HCT116 (cell line): Measurements from ENCODE around the gene AVP. TPM values are rescaled to one million over a fixed set of nuclear protein-coding genes. Genes with fewer than 3 reads are reported as not detected.

Experiments
- ATAC-seq: fragments of 200-7000 bp; cut with Tn5 transposase; 2 replicates; pipeline ENCODE4 v1.9.1; 2020; ENCODE audit warnings: mild to moderate bottlenecking, moderate library complexity
- BruUV-seq: library from RNA; stranded (reverse); fragments of 400-500 nt; replicated peaks from 2 replicates; lab custom pipeline; 2021; lab: Mats Ljungman, UMichigan
- CTCF ChIA-PET: fragments of 300-600 bp; sonication (Branson Sonifier 250); formaldehyde crosslinking; loops from one replicate; lab custom pipeline; 2021; ENCODE audit warnings: antibody characterized with exemption; lab: Charles Lee
- POLR2A ChIA-PET: fragments of 300-600, 350-600 bp; sonication (Branson Sonifier 250); formaldehyde crosslinking; loops from one replicate; lab custom pipeline; 2021; ENCODE audit warnings: antibody characterized with exemption; lab: Charles Lee
- RAD21 ChIA-PET, 2 experiments: fragments of 300-600 bp; sonication (Branson Sonifier 250); formaldehyde crosslinking; loops; one replicate each; lab custom pipeline; 2023; ENCODE audit warnings: low total read pairs in 2 of 2; ENCODE audit not compliant: uncharacterized antibody in 2 of 2, unreplicated experiment in 2 of 2, low non-redundant PET in 1 of 2; lab: Charles Lee
- DNase-seq: peaks from one replicate; pipeline ENCODE4 v3.0.0-alpha.2; 2010; ENCODE audit warnings: low read depth, low spot score
- H2AFZ ChIP-seq: fragments of 200-600 bp; shearing (Covaris generic), sonication (generic); 2 replicates; pipeline ENCODE4 v1.6.1; 2017; ENCODE audit warnings: low read depth, mixed run types, mixed read lengths, antibody characterized with exemption, low read length; ENCODE audit not compliant: poor library complexity, severe bottlenecking
- H3K27ac ChIP-seq: 2 replicates; pipeline ENCODE4 v1.5.1; 2012; ENCODE audit warnings: low read depth, low read length
- H3K27me3 ChIP-seq: fragments of 200-600 bp; sonication (generic); 2 replicates; pipeline ENCODE4 v1.6.1; 2016; ENCODE audit warnings: mixed run types, low read length, mixed read lengths; ENCODE audit not compliant: insufficient read depth
- H3K36me3 ChIP-seq, 2 experiments: fragments of 200-500 bp in 1 of 2; fragments of 200-600 bp in 1 of 2; sonication (Bioruptor generic) in 1 of 2; sonication (generic) in 1 of 2; 2 replicates each; pipeline versions ENCODE4 v1.5.1 to v1.6.1; 2014 to 2016; ENCODE audit warnings: low read length in 2 of 2, inconsistent platforms in 1 of 2, mixed read lengths in 1 of 2, mixed run types in 1 of 2; ENCODE audit not compliant: insufficient read depth in 2 of 2, control insufficient read depth in 1 of 2
- H3K4me1 ChIP-seq, 2 experiments: fragments of 200-600 bp in 1 of 2; sonication (generic) in 1 of 2; 2 replicates each; pipeline versions ENCODE4 v1.5.1 to v1.6.1; 2012 to 2017; ENCODE audit warnings: low read length in 2 of 2, inconsistent platforms in 1 of 2, mild to moderate bottlenecking in 1 of 2, mixed read lengths in 1 of 2, mixed run types in 1 of 2, moderate library complexity in 1 of 2; ENCODE audit not compliant: insufficient read depth in 2 of 2, control insufficient read depth in 1 of 2
- H3K4me2 ChIP-seq: fragments of 200-600 bp; sonication (generic); 2 replicates; pipeline ENCODE4 v1.6.1; 2017; ENCODE audit warnings: mixed run types, low read length, mixed read lengths
- H3K4me3 ChIP-seq, 2 experiments: fragments of 200-600 bp in 1 of 2; sonication (generic) in 1 of 2; replicated peaks in 1 of 2; 2 replicates each; pipeline ENCODE4 v1.5.1; 2011 to 2016; ENCODE audit warnings: low read length in 2 of 2, control low read depth in 1 of 2, low read depth in 1 of 2, mild to moderate bottlenecking in 1 of 2, mixed read lengths in 1 of 2, mixed run types in 1 of 2
- H3K79me2 ChIP-seq: fragments of 200-600 bp; sonication (generic); 2 replicates; pipeline ENCODE4 v1.6.1; 2017; ENCODE audit warnings: mild to moderate bottlenecking, mixed run types, low read length, moderate library complexity, mixed read lengths; ENCODE audit not compliant: insufficient read depth
- H3K9ac ChIP-seq: fragments of 200-600 bp; sonication (generic); 2 replicates; pipeline ENCODE4 v1.6.1; 2016; ENCODE audit warnings: low read length, mixed read lengths
- H3K9me2 ChIP-seq: fragments of 200-600 bp; sonication (generic), shearing (Covaris generic); 2 replicates; pipeline ENCODE4 v1.6.1; 2017; ENCODE audit warnings: mixed run types, mild to moderate bottlenecking, moderate library complexity; ENCODE audit not compliant: insufficient read depth
- H3K9me3 ChIP-seq, 2 experiments: fragments of 200-500 bp in 1 of 2; fragments of 200-600 bp in 1 of 2; sonication (Bioruptor generic) in 1 of 2; sonication (generic) in 1 of 2; 2 replicates each; pipeline ENCODE4 v1.6.1; 2014 to 2017; ENCODE audit warnings: low read length in 2 of 2, mixed read lengths in 2 of 2, inconsistent platforms in 1 of 2, low read depth in 1 of 2, mild to moderate bottlenecking in 1 of 2, mixed run types in 1 of 2, moderate library complexity in 1 of 2; ENCODE audit not compliant: control insufficient read depth in 1 of 2, insufficient read depth in 1 of 2
- H4K20me1 ChIP-seq: fragments of 200-600 bp; sonication (generic), shearing (Covaris generic); 2 replicates; pipeline ENCODE4 v1.6.1; 2017; ENCODE audit warnings: mixed run types, mild to moderate bottlenecking, moderate library complexity; ENCODE audit not compliant: insufficient read depth
- EZH2phosphoT487 ChIP-seq: fragments of 200-600 bp; IDR thresholded peaks from 2 replicates; pipeline ENCODE4 v1.6.1; 2018; ENCODE audit warnings: antibody characterized with exemption, borderline replicate concordance
- POLR2AphosphoS5 ChIP-seq: IDR thresholded peaks from 2 replicates; pipeline ENCODE4 v1.6.1; 2011; ENCODE audit warnings: mild to moderate bottlenecking, low read depth, low read length, moderate library complexity
- SIN3A ChIP-seq: IDR thresholded peaks from 2 replicates; pipeline ENCODE4 v1.6.1; 2012; ENCODE audit warnings: low read depth
- intact Hi-C: fragments of 100-400 bp; cut with micrococcal nuclease; formaldehyde crosslinking; loops from 2 replicates; pipeline ENCODE4 v1.10.0; 2022
- total RNA-seq: library from RNA; stranded (reverse); gene quantifications from one replicate; pipeline ENCODE4 v1.2.1, GENCODE V29; 2021; ENCODE audit not compliant: unreplicated experiment
- TF ChIP-seq, protein P1 (sequence below): IDR thresholded peaks from 2 replicates; pipeline ENCODE4 v1.6.1; 2011; ENCODE audit warnings: mild to moderate bottlenecking, low read length, moderate library complexity; ENCODE audit not compliant: insufficient replicate concordance; ENCODE audit errors: extremely low read depth
- TF ChIP-seq, protein P2 (sequence below): IDR thresholded peaks from 2 replicates; pipeline ENCODE4 v1.6.1; 2012

Gene AVP
- total RNA-seq, 1 experiment from 2014 or later: not detected

- ATAC-seq: no peak
- Histone ChIP-seq H3K9me3 (no peaks in the 10 kb centered on the region), H3K79me2 (no peaks in the 10 kb centered on the region), H3K27me3 (no peaks in the 10 kb centered on the region), H3K4me1 (no peaks in the 10 kb centered on the region), H2AFZ (no peak overlapping the region), H3K9ac (no peak overlapping the region), H3K4me3 (no peak overlapping the region), H4K20me1 (no peaks in the 10 kb centered on the region), H3K9me2 (no peaks in the 10 kb centered on the region), H3K36me3 (no peaks in the 10 kb centered on the region), H3K4me2 (no peak overlapping the region), H3K27ac (no peak overlapping the region)
- POLR2A ChIA-PET: no interaction called here
- CTCF ChIA-PET: no interaction called here
- no TSS peak for BruUV-seq
- intact Hi-C loops: no loop called here
- no peak for DNase-seq
- RAD21 ChIA-PET: interaction anchor here in 1 of 2 experiments (0.5 kb wide), 1 partner anchor 50 kb away, joined by 3 read pairs; no protein-coding TSS in a partner anchor
- TF ChIP-seq, protein P1, sequence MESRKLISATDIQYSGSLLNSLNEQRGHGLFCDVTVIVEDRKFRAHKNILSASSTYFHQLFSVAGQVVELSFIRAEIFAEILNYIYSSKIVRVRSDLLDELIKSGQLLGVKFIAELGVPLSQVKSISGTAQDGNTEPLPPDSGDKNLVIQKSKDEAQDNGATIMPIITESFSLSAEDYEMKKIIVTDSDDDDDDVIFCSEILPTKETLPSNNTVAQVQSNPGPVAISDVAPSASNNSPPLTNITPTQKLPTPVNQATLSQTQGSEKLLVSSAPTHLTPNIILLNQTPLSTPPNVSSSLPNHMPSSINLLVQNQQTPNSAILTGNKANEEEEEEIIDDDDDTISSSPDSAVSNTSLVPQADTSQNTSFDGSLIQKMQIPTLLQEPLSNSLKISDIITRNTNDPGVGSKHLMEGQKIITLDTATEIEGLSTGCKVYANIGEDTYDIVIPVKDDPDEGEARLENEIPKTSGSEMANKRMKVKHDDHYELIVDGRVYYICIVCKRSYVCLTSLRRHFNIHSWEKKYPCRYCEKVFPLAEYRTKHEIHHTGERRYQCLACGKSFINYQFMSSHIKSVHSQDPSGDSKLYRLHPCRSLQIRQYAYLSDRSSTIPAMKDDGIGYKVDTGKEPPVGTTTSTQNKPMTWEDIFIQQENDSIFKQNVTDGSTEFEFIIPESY: no peak
- TF ChIP-seq, protein P2, sequence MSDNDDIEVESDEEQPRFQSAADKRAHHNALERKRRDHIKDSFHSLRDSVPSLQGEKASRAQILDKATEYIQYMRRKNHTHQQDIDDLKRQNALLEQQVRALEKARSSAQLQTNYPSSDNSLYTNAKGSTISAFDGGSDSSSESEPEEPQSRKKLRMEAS: no peak
- TF ChIP-seq SIN3A: no peak
- no peak for TF ChIP-seq EZH2phosphoT487
- TF ChIP-seq POLR2AphosphoS5: no peak
Observed at GRCh38 chr20:3103369-3104032, 19.0 kb upstream of the AVP start.
